Caco-2 (cell line): ENCODE data around the gene SPOCK1. TPM values are rescaled to one million over a fixed set of nuclear protein-coding genes. Genes with fewer than 3 reads are reported as not detected.

Experiments
- BruUV-seq: library from RNA; stranded (reverse); fragments of 400-500 nt; replicated peaks from 2 replicates; lab custom pipeline; 2021; lab: Mats Ljungman, UMichigan
- CTCF ChIA-PET: fragments of 300-600 bp; sonication (Branson Sonifier 250); formaldehyde crosslinking; loops from one replicate; lab custom pipeline; 2022; ENCODE audit warnings: antibody characterized with exemption; lab: Charles Lee
- POLR2A ChIA-PET: fragments of 300-600 bp; sonication (Branson Sonifier 250); formaldehyde crosslinking; loops from one replicate; lab custom pipeline; 2022; ENCODE audit warnings: antibody characterized with exemption; lab: Charles Lee
- DNase-seq, 2 experiments: peaks; one replicate each; pipeline versions ENCODE4 v3.0.0 to v3.0.0-alpha.2; 2020 to 2022
- H3K27me3 ChIP-seq: replicated peaks from 2 replicates; pipeline ENCODE4 v1.6.0; 2011; ENCODE audit warnings: low read length; ENCODE audit not compliant: control insufficient read depth, insufficient read depth
- H3K36me3 ChIP-seq: 2 replicates; pipeline ENCODE4 v1.5.1; 2011; ENCODE audit warnings: low read length; ENCODE audit not compliant: control insufficient read depth, insufficient read depth
- H3K4me1 ChIP-seq: fragments of 250-450 bp; sonication (Bioruptor Pico); 2 replicates; pipeline ENCODE4 v1.5.1; 2020; ENCODE audit warnings: mild to moderate bottlenecking
- H3K4me3 ChIP-seq: 2 replicates; pipeline ENCODE4 v1.5.1; 2011; ENCODE audit warnings: low read depth, mild to moderate bottlenecking, control low read depth, low read length
- H3K9me3 ChIP-seq: fragments of 250-450 bp; sonication (Bioruptor Pico); 2 replicates; pipeline ENCODE4 v1.5.1; 2020; ENCODE audit warnings: mild to moderate bottlenecking, moderate library complexity
- H3K27ac Mint-ChIP-seq: one replicate; pipeline ENCODE4 v1.8.0; 2022; ENCODE audit warnings: mixed read lengths; ENCODE audit not compliant: unreplicated experiment
- H3K27me3 Mint-ChIP-seq: one replicate; pipeline ENCODE4 v1.8.0; 2022; ENCODE audit warnings: mixed read lengths; ENCODE audit not compliant: insufficient read depth, unreplicated experiment
- H3K36me3 Mint-ChIP-seq: one replicate; pipeline ENCODE4 v1.8.0; 2022; ENCODE audit warnings: mild to moderate bottlenecking, mixed read lengths; ENCODE audit not compliant: insufficient read depth, unreplicated experiment
- H3K4me1 Mint-ChIP-seq: one replicate; pipeline ENCODE4 v1.8.0; 2022; ENCODE audit warnings: low read depth, mixed read lengths; ENCODE audit not compliant: unreplicated experiment
- H3K4me3 Mint-ChIP-seq: one replicate; pipeline ENCODE4 v1.8.0; 2022; ENCODE audit warnings: mild to moderate bottlenecking, moderate library complexity, mixed read lengths; ENCODE audit not compliant: unreplicated experiment
- H3K9me3 Mint-ChIP-seq: one replicate; pipeline ENCODE4 v1.8.0; 2022; ENCODE audit warnings: mixed read lengths; ENCODE audit not compliant: unreplicated experiment
- CTCF ChIP-seq, 2 experiments: fragments of 200-600 bp in 1 of 2; IDR thresholded peaks; 1 replicate in 1 of 2; 2 replicates in 1 of 2; pipeline versions ENCODE4 v1.5.1 to v1.8.0; 2011 to 2022; ENCODE audit warnings: antibody characterized with exemption in 1 of 2, control low read depth in 1 of 2, inconsistent platforms in 1 of 2, low read depth in 1 of 2, low read length in 1 of 2, mild to moderate bottlenecking in 1 of 2, moderate library complexity in 1 of 2; ENCODE audit not compliant: insufficient read depth in 1 of 2, severe bottlenecking in 1 of 2, unreplicated experiment in 1 of 2
- intact Hi-C: fragments of 100-400 bp; cut with micrococcal nuclease; formaldehyde crosslinking; loops from one replicate; pipeline ENCODE4 v1.10.0; 2022; ENCODE audit not compliant: unreplicated experiment
- total RNA-seq: library from RNA; stranded (reverse); gene quantifications from 2 replicates; pipeline ENCODE4 v1.2.3, GENCODE V29; 2022

SPOCK1 gene
- total RNA-seq, 1 experiment from 2014 or later: not detected

- DNase-seq: no peak
- Mint-ChIP-seq H3K4me1 (no peaks in the 10 kb centered on the region), H3K9me3 (no peaks in the 10 kb centered on the region), H3K36me3 (no peaks in the 10 kb centered on the region), H3K27me3 (peaks cover 31% of the 10 kb centered on the region), H3K4me3 (no peak overlapping the region), H3K27ac (no peak overlapping the region)
- intact Hi-C loops: no loop called here
- no peaks in the 10 kb centered on the region for H3K4me1 ChIP-seq
- H3K4me3 ChIP-seq: no peak overlapping the region
- no TSS peak for BruUV-seq
- H3K36me3 ChIP-seq: no peaks in the 10 kb centered on the region
- ChIA-PET POLR2A (no interaction called here), CTCF (no interaction called here)
- H3K9me3 ChIP-seq: no peaks in the 10 kb centered on the region
- H3K27me3 ChIP-seq: no peaks in the 10 kb centered on the region
- TF ChIP-seq CTCF (IDR thresholded peaks at IDR 0.05; ENCODE audit: insufficient read depth in 1 of 2, low read depth in 1 of 2, low read length in 1 of 2, severe bottlenecking in 1 of 2, unreplicated experiment in 1 of 2): peak in 1 of 2 experiments; percentile 15
Measured at GRCh38 chr5:137461391-137462264, 37.5 kb downstream of the SPOCK1 start.

GRCh38 chr5:137454671-137455070, 44.5 kb downstream of the SPOCK1 start:
- H3K36me3 Mint-ChIP-seq: no peaks in the 10 kb centered on the region
- no peaks in the 10 kb centered on the region for H3K4me1 ChIP-seq
- H3K4me1 Mint-ChIP-seq: no peaks in the 10 kb centered on the region
- H3K9me3 ChIP-seq: no peaks in the 10 kb centered on the region
- DNase-seq: no peak
- POLR2A ChIA-PET: no interaction called here
- no peak overlapping the region for H3K4me3 Mint-ChIP-seq
- no peaks in the 10 kb centered on the region for H3K27me3 ChIP-seq
- H3K9me3 Mint-ChIP-seq: no peaks in the 10 kb centered on the region
- intact Hi-C loops: no loop called here
- BruUV-seq: no TSS peak
- no peak overlapping the region for H3K27ac Mint-ChIP-seq
- no peak for TF ChIP-seq CTCF (IDR thresholded peaks at IDR 0.05; ENCODE audit: insufficient read depth in 1 of 2, low read depth in 1 of 2, low read length in 1 of 2, severe bottlenecking in 1 of 2, unreplicated experiment in 1 of 2)
- H3K36me3 ChIP-seq: no peaks in the 10 kb centered on the region
- peaks cover 14% of the 10 kb centered on the region for H3K27me3 Mint-ChIP-seq
- H3K4me3 ChIP-seq: no peak overlapping the region
- CTCF ChIA-PET: no interaction called here

GRCh38 chr5:137453483-137454080, 45.5 kb downstream of the SPOCK1 start:
- peak in 1 of 2 experiments; percentile 41 for DNase-seq
- Histone ChIP-seq H3K27me3 (no peaks in the 10 kb centered on the region), H3K9me3 (no peaks in the 10 kb centered on the region), H3K36me3 (no peaks in the 10 kb centered on the region), H3K4me3 (no peak overlapping the region), H3K4me1 (no peaks in the 10 kb centered on the region)
- Mint-ChIP-seq H3K4me3 (no peak overlapping the region), H3K9me3 (no peaks in the 10 kb centered on the region), H3K27ac (no peak overlapping the region), H3K4me1 (no peaks in the 10 kb centered on the region), H3K27me3 (peaks cover 20% of the 10 kb centered on the region), H3K36me3 (no peaks in the 10 kb centered on the region)
- intact Hi-C loops: no loop called here
- no peak for TF ChIP-seq CTCF (IDR thresholded peaks at IDR 0.05; ENCODE audit: insufficient read depth in 1 of 2, low read depth in 1 of 2, low read length in 1 of 2, severe bottlenecking in 1 of 2, unreplicated experiment in 1 of 2)
- POLR2A ChIA-PET: no interaction called here
- BruUV-seq: no TSS peak
- CTCF ChIA-PET: no interaction called here
